ENCODE data around the gene ADGRG3.

The ADGRG3 gene

GRCh38 chr16:57630931-57631845, 36.9 kb upstream of the ADGRG3 start:
- no peak for DNase-seq

GRCh38 chr16:57632568-57632967, 35.5 kb upstream of the ADGRG3 start:
- DNase-seq = no peak

GRCh38 chr16:57633383-57634064, 34.6 kb upstream of the ADGRG3 start:
- DNase-seq = no peak

GRCh38 chr16:57634171-57634570, 33.9 kb upstream of the ADGRG3 start:
- no peak for DNase-seq

GRCh38 chr16:57635266-57636097, 32.6 kb upstream of the ADGRG3 start:
- no peak for DNase-seq

GRCh38 chr16:57636184-57636583, 31.9 kb upstream of the ADGRG3 start:
- no peak for DNase-seq

- no peak for DNase-seq
These were observed 31.1 kb upstream of the ADGRG3 start for GRCh38 chr16:57637020-57637419.

GRCh38 chr16:57637424-57637823, 30.7 kb upstream of the ADGRG3 start:
- no peak for DNase-seq

- no peak for DNase-seq
These were observed 30.1 kb upstream of the ADGRG3 start for GRCh38 chr16:57637965-57638364.

GRCh38 chr16:57638381-57638780, 29.7 kb upstream of the ADGRG3 start:
- no peak for DNase-seq

- peak in 1 of 2 experiments; percentile 39 for DNase-seq
These were observed 28.8 kb upstream of the ADGRG3 start for GRCh38 chr16:57639172-57639887.

GRCh38 chr16:57640185-57640584, 27.9 kb upstream of the ADGRG3 start:
- DNase-seq = no peak

GRCh38 chr16:57640612-57641011, 27.5 kb upstream of the ADGRG3 start:
- no peak for DNase-seq

- no peak for DNase-seq
These were observed 25.7 kb upstream of the ADGRG3 start for GRCh38 chr16:57642160-57643135.

- no peak for DNase-seq
These were observed 24.8 kb upstream of the ADGRG3 start for GRCh38 chr16:57643147-57643874.

GRCh38 chr16:57643910-57644309, 24.2 kb upstream of the ADGRG3 start:
- no peak for DNase-seq

GRCh38 chr16:57644383-57645014, 23.6 kb upstream of the ADGRG3 start:
- no peak for DNase-seq

- no peak for DNase-seq
These were observed 22.9 kb upstream of the ADGRG3 start for GRCh38 chr16:57645169-57645568.

GRCh38 chr16:57645691-57646387, 22.3 kb upstream of the ADGRG3 start:
- DNase-seq = no peak

Data from activated T-cell treated with anti-CD3 and anti-CD28 coated beads, Interleukin-2, amount 50 U/mL, for 48 hours (primary cell).